GM04503 (cell line): ENCODE data around the gene EHBP1L1.
"Not testable (repeated sequence)": the region's sequence is repeated elsewhere in the genome, so short reads cannot be mapped to it uniquely, and the experiment has no call there.

ENCODE experiments used
- DNase-seq: peaks from one replicate; pipeline ENCODE4 v3.0.0-alpha.2; 2012; ENCODE audit warnings: low read depth

The EHBP1L1 gene

DNA sequence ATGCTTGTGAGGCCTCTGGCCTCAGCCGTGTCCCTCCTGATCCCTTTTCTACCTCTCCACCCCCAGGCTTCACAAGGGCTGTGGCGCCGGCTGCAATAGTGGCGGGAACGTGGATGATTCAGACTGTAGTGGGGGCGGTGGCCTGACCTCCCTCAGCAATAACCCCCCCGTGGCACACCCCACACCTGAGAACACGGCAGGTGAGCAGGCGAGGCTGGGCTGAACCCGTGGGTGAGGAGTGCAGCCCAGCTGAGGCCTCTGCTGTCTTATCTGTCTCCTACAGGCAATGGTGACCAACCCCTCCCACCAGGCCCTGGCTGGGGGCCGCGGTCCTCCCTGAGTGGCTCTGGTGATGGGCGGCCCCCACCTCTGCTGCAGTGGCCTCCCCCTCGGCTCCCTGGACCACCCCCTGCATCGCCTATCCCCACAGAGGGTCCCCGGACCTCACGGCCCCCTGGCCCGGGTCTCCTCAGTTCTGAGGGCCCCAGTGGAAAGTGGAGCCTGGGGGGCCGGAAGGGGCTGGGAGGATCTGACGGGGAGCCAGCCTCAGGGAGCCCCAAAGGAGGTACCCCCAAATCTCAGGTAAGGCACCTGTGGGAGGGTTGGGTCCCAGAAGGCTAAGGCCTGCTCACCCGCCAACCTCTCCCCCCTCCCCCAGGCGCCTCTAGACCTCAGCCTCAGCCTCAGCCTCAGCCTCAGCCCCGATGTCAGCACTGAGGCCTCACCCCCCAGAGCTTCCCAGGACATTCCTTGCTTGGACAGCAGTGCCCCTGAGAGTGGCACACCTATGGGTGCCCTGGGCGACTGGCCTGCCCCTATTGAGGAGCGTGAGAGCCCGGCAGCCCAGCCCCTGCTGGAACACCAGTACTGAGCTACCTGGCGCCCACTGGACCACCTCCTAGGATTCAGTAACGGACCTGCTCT is 60.5 kb downstream of the EHBP1L1 start:
- no peak for DNase-seq

DNA sequence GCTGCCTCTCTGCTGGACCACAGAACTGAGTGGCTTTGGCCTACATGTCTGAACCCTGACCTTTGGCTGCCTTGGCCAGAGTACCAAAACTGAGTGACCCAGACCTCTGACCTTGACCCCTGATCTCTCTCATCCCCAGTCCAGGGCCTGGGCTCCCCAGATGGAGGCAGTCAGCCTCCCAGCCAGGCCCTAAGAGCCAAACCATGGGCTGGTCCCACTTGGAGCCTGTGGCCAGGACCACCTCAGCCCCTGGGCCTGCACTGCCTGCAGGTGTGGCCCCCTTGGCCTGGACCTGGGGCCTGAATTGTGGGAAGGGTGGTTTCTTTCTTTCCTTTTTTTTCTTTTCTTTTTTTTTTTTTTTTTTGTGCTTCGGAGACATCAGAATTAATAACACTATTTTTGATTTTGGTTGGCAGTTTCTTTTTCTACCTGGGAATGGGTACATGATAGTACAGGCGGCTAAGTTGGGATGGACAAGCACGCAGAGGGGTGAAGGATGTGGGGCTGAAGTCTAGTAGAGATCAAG is 61.2 kb downstream of the EHBP1L1 start:
- DNase-seq, result no peak

DNA sequence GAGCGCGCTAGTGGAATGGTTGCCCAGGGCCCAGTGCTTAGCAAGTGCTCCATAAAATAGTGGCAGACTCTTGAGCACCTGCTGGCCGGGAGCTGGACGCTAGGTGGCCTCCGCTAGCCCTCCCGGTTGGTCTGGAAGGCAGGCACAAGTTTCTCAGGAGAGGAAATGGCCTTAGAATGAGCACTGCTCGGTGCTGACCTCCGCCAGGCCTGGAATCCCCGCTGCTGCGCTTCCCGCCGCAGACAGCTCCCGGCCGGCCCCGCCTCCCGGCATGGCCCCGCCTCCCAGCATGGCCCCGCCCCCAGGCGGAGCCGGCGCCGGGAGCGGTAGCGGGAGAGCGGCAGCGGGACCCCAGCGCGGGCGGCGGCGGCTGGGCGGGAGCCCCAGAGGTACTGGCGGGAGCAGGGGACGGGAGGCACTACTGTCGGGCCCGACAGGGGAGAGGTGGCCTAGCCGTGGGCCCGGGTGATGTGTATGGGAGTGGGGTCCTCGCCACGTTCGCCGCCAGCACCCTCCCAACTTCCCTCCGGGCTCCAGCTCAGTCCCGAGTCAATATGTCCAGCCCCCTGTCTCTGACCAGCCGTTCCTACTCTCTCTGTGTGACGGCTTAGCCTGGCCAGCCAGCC is 62.1 kb downstream of the EHBP1L1 start, which contains the start of gene SIPA1:
Gene SIPA1, plus strand, starts transcription at position 308 of the 626 bp plus-strand sequence. CDS start 2,821 bp downstream, outside the sequence.
- no peak for DNase-seq

DNA sequence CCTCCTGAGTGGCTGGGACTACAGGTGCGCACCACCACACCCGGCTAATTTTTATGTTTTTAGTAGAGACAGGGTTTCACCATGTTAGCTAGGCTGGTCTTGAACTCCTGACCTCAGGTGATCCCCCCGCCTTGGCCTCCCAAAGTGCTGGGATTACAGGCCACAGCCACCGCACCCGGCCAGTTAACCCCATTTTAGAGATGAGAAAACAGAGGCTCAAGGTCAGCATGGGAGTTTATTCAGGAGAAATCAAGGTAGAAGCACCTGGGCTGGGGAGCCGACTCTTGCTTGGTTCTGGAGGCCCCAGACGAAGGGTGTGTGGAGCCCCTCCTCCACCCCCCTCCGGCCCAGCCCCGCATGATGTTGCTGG is 63.4 kb downstream of the EHBP1L1 start:
- DNase-seq, result not testable (repeated sequence)

DNA sequence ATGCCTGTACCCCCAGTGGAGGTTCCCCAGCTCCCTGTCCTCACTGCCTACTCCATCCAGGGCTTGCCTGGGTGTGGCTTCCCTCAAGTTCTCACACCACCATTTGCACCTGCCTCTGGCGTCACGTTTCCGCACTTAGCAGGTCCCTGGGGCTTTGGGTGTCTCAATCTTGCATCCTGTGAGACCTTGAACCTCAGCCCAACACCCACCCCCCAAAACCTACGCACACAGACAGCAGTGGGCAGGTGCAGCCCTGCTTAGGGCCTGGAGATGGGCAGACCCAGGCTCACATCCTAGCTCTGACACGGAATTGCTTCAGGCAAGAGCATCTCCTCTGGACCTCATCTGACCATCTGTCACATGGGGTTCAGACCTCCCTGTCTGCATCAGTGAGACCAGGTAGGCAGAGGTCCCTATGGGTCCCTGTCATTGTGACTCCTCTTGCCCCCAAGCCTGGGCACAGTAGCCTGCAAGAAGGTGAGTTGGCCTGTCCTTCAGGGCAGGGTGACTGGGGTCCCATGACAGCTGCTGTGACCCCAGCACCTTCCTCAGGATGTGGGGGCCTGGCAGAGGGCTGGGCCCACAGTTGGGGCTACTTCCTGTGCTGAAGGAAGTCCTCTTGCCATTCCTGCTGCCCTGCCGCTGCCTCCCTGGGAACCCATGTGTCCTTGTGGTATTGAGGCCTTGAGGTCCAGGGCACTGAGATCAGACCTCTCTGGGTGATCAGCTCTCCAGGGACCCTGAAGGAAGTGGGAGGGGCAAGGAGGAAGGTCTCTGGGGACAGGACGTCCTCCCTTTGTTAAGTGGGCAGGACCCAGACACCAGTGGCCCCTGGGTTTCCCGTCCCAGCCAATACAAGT is 64.0 kb downstream of the EHBP1L1 start:
- DNase-seq, result no peak

DNA sequence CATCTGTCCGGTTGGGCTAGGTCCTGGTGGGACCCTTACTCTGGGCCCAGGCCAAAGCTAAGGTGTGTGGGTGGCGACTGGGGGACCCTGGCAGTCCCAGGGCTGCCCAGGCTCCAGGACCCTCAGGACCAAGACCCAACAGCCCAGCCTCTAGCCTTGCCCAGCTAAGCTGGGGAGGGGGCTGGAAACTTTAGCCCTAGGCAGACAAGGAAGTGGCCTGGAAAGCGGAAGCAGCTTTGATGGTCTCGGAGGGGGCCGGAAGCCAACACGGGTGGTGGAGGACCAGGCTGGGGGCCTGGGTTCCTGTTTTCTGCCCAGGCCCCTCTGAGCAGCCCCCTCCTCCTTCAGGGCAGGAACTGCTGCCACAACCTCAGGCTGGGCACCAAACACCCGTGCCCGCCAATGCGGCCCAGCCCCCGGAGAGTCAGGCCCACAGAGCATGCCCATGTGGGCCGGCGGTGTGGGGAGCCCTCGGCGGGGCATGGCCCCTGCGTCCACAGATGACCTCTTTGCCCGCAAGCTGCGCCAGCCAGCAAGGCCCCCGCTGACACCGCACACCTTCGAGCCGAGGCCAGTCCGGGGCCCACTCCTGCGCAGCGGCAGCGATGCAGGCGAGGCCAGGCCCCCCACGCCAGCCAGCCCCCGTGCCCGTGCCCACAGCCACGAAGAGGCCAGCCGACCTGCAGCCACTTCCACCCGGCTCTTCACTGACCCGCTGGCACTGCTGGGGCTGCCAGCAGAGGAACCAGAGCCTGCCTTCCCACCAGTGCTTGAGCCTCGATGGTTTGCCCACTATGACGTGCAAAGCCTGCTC is 64.8 kb downstream of the EHBP1L1 start:
- no peak for DNase-seq

DNA sequence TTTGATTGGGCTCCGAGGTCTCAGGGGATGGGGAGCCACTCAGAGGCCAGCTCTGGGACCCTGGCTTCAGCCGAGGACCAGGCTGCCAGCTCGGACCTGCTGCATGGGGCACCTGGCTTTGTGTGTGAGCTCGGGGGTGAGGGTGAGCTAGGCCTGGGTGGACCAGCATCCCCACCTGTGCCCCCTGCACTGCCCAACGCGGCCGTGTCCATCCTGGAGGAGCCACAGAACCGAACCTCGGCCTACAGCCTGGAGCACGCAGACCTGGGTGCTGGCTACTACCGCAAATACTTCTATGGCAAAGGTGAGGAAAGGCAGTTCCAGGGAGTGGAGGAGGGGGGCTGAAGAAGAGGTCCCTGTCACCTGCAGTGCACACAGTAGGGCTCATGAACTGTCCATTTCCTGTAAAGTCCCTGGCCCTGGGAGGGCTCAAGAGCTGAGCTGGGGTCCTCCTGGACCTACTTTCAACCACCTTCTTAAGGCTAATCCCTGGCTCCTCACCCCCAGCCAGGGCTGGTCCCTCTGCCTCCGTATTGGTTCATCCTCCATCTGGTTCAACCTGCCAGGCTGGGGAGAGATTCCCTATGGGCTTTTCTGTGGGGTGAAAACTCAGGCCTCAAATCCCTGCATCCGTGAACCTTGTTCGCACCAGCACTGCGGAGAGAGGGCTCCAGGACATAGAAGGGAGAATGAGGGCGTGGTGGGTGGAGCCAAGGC is 65.6 kb downstream of the EHBP1L1 start:
- DNase-seq, result no peak
